Measurements from ENCODE around the gene KCNV2.

Gene KCNV2

GRCh38 chr9:2681981-2682380, 35.3 kb upstream of the KCNV2 start:
- no peak overlapping the region for H3K27ac ChIP-seq
- TF ChIP-seq ZFX (IDR thresholded peaks at IDR 0.05) (no peak), CTCF (conservative IDR thresholded peaks at IDR 0.05) (no peak)

GRCh38 chr9:2686911-2687310, 30.4 kb upstream of the KCNV2 start:
- TF ChIP-seq ZFX (IDR thresholded peaks at IDR 0.05) (no peak), CTCF (conservative IDR thresholded peaks at IDR 0.05) (no peak)
- no peak overlapping the region for H3K27ac ChIP-seq

GRCh38 chr9:2688636-2689035, 28.7 kb upstream of the KCNV2 start:
- TF ChIP-seq ZFX (IDR thresholded peaks at IDR 0.05), result no peak
- TF ChIP-seq CTCF (conservative IDR thresholded peaks at IDR 0.05), result no peak
- no peak overlapping the region for H3K27ac ChIP-seq

- H3K27ac ChIP-seq, result no peak overlapping the region
- no peak for TF ChIP-seq ZFX (IDR thresholded peaks at IDR 0.05)
- no peak for TF ChIP-seq CTCF (conservative IDR thresholded peaks at IDR 0.05)
Observed at GRCh38 chr9:2691212-2691611, 26.1 kb upstream of the KCNV2 start.

GRCh38 chr9:2691626-2692025, 25.7 kb upstream of the KCNV2 start:
- H3K27ac ChIP-seq, result no peak overlapping the region
- TF ChIP-seq CTCF (conservative IDR thresholded peaks at IDR 0.05), result no peak
- TF ChIP-seq ZFX (IDR thresholded peaks at IDR 0.05), result no peak

GRCh38 chr9:2693056-2693455, 24.3 kb upstream of the KCNV2 start:
- no peak for TF ChIP-seq ZFX (IDR thresholded peaks at IDR 0.05)
- TF ChIP-seq CTCF (conservative IDR thresholded peaks at IDR 0.05), result no peak
- H3K27ac ChIP-seq, result no peak overlapping the region

- H3K27ac ChIP-seq, result no peak overlapping the region
- no peak for TF ChIP-seq CTCF (conservative IDR thresholded peaks at IDR 0.05)
- TF ChIP-seq ZFX (IDR thresholded peaks at IDR 0.05), result no peak
Observed at GRCh38 chr9:2697492-2697891, 19.8 kb upstream of the KCNV2 start.
